AG04450 (cell line): ENCODE measurements around the gene SCUBE3. TPM values are rescaled to one million over a fixed set of nuclear protein-coding genes. Genes with fewer than 3 reads are reported as not detected.
A peak's percentile ranks its signal among the peaks of the same experiment; 100 is the strongest.

Experiments
- CTCF ChIA-PET: fragments of 300-600, 350-600 bp; formaldehyde crosslinking; extraction: SDS; loops from one replicate; lab custom pipeline; 2022; ENCODE audit warnings: antibody characterized with exemption, inconsistent platforms; lab: Charles Lee
- POLR2A ChIA-PET: fragments of 350-600 bp; formaldehyde crosslinking; extraction: SDS; loops from one replicate; lab custom pipeline; 2021; ENCODE audit warnings: antibody characterized with exemption, inconsistent platforms; lab: Yijun Ruan, JAX
- DNase-seq: peaks from one replicate; pipeline ENCODE4 v3.0.0-alpha.2; 2011; ENCODE audit warnings: low read depth, low spot score
- H3K27ac ChIP-seq: one replicate; pipeline ENCODE4 v1.5.1; 2012; ENCODE audit warnings: low read depth, low read length, control low read depth
- H3K27me3 ChIP-seq: one replicate; pipeline ENCODE4 v1.6.0; 2012; ENCODE audit warnings: low read length; ENCODE audit not compliant: control insufficient read depth, insufficient read depth
- H3K4me3 ChIP-seq: 2 replicates; pipeline ENCODE4 v1.5.1; 2011; ENCODE audit warnings: mild to moderate bottlenecking, low read depth, low read length, control low read depth
- H3K9me3 ChIP-seq: 2 replicates; pipeline ENCODE4 v1.5.1; 2012; ENCODE audit warnings: low read length; ENCODE audit not compliant: control insufficient read depth, insufficient read depth
- polyA plus RNA-seq: library from polyadenylated mRNA; depleted of rRNA; stranded (reverse); fragments of >200 nt; gene quantifications from 2 replicates; pipeline ENCODE4 v1.2.3, GENCODE V29; 2011
- TF ChIP-seq, protein P1 (sequence below): IDR thresholded peaks from 2 replicates; pipeline ENCODE4 v1.5.1; 2011; ENCODE audit warnings: low read depth, low read length, control low read depth, inconsistent platforms

SCUBE3 gene
- polyA plus RNA-seq, 1 experiment = 6.7 TPM

DNA sequence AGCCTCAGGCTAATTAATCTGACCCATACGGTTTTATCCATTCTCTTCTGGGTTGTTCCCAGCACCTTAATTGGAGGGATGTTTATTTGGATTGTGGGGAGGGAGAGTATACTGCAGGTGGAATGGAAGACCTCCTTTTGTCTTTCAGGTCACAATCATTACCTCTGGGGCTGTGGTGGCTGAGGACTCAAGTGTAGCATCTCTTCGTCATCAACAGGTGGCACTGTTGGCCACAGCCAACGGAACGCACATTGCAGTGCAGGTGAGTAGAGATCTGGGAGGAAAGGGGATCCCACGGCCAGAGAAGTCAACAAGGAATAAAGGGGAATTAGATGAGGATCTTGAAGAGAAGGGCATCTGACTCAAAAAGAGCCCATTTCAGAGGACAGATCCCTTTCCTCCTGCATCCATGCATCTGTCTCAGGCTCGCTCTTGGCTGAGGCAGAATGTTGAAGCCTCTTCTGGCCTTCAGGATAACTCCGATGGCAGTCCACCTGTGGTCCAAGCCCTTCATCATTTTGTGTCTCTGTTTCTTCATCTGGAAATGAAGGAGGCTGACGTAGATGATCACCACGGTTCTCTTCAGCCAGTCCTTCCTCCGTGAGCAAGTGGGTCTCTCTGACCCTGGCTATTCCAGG lies 80.7 kb downstream of the SCUBE3 start:
- TF ChIP-seq, protein P1, sequence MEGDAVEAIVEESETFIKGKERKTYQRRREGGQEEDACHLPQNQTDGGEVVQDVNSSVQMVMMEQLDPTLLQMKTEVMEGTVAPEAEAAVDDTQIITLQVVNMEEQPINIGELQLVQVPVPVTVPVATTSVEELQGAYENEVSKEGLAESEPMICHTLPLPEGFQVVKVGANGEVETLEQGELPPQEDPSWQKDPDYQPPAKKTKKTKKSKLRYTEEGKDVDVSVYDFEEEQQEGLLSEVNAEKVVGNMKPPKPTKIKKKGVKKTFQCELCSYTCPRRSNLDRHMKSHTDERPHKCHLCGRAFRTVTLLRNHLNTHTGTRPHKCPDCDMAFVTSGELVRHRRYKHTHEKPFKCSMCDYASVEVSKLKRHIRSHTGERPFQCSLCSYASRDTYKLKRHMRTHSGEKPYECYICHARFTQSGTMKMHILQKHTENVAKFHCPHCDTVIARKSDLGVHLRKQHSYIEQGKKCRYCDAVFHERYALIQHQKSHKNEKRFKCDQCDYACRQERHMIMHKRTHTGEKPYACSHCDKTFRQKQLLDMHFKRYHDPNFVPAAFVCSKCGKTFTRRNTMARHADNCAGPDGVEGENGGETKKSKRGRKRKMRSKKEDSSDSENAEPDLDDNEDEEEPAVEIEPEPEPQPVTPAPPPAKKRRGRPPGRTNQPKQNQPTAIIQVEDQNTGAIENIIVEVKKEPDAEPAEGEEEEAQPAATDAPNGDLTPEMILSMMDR = peak; percentile 67
- ChIA-PET POLR2A (interaction anchor here (0.6 kb wide), 1 partner anchor 15 kb away, joined by 3 read pairs; no protein-coding TSS in a partner anchor), CTCF (interaction anchor here (0.6 to 1.2 kb wide), 9 partner anchors 8 to 156 kb away, joined by 3 to 5 read pairs (median 3); no protein-coding TSS in a partner anchor)
- no peak overlapping the region for H3K27ac ChIP-seq
- H3K9me3 ChIP-seq = no peaks in the 10 kb centered on the region
- no peak for DNase-seq
- H3K4me3 ChIP-seq = no peak overlapping the region
- H3K27me3 ChIP-seq = no peaks in the 10 kb centered on the region

DNA sequence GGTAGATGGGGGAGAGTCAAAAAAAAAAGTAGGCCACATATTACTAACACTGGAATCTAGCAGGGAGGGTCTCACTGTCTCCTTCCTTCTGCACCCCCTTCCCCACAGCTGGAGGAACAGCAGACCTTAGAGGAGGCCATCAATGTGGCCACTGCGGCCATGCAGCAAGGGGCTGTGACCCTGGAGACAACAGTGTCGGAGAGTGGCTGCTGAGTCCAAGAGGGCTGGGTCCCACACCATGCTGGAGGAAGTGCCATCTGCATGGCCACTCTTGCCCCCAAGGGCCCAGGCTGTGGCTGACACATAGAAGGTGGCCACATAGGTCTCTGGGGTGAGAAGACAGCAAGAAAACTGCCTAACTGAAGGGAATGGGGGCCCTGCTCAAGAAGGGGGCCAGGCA lies 81.3 kb downstream of the SCUBE3 start:
- TF ChIP-seq, protein P1 = no peak
- CTCF ChIA-PET = interaction anchor here (3.3 kb wide), 1 partner anchor 33 kb away, joined by 25 read pairs; no protein-coding TSS in a partner anchor
- no peak overlapping the region for H3K27ac ChIP-seq
- POLR2A ChIA-PET = no interaction called here
- DNase-seq = no peak
- H3K4me3 ChIP-seq = no peak overlapping the region
- no peaks in the 10 kb centered on the region for H3K9me3 ChIP-seq
- no peaks in the 10 kb centered on the region for H3K27me3 ChIP-seq

DNA sequence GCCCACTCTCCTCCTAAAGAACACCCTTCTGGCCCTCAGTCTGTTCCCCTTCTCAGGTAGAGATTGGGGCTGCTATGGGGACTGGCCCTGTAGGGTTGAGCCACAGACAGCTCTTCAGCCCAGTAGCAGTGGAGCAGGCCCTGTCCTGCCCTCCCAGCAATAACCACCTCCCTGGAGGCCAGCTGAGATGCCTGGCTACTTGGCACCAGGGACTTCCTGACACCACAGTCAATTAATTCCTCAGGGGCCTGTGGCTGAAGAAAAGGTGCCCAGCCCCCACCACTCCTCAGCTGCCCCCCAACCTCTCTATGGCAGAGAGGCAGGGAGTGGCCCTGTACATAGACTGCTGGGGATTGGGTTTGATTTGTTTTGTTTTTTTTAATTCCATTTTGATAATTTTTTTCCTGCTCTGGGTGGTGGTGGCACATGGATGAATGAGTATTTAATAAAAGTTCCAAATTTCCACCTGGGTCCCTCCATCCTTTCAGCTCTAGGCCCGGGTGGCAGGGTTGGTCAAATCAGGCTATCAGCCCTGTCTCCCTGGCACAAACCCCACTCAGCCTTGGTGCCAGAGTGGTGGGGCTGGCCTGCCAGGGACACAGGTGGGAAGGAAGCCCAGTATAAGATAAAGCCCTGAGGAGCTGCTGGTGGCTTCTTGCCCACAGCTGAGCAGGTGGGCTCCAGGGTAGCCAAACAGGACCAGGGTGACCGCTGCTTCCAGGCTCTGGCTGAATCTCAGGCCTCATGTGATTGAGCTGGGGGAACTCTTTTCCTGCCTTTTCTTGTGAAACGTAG lies 82.0 kb downstream of the SCUBE3 start:
- ChIA-PET POLR2A (interaction anchor here (0.6 kb wide), 1 partner anchor 177 kb away, joined by 3 read pairs; no protein-coding TSS in a partner anchor), CTCF (interaction anchor here (1.0 to 3.3 kb wide), 3 partner anchors 32 to 173 kb away, joined by 3 to 25 read pairs (median 3); partner anchors contain the start of genes PPARD and RPL10A)
- Histone ChIP-seq H3K4me3 (no peak overlapping the region), H3K27me3 (no peaks in the 10 kb centered on the region), H3K9me3 (no peaks in the 10 kb centered on the region), H3K27ac (no peak overlapping the region)
- no peak for DNase-seq
- TF ChIP-seq, protein P1 = no peak

DNA sequence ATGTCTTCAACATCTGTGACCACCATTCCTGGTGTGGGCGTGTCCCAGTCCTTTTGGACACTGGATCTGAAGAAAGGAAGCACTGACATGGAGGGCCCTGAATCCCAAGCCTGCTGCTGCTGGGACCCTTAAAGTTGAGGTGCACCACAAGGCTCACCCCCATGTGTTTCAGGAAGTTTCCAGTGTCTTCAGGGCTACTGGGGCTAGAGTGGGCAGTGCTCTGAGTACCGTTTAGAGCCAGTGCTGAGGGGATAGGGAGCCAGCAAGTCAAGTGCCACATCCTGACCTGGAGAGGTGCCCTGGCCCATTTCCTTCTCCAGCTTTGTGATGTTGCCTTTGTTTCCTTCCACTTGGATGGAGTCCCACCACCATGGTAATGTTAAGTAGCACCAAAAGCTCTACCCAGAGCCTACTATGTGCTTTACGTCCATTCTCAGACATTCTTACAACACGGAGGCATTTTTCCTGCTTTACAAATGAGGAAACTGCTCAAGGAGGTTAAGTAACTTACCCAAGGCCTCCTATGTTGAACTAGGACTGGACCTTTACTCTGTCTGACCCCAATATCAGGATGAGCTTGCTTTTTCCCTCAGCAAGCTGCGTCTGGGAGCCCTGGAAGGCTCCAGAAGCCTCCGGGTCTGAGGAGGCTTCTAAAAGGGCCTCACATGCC lies 83.3 kb downstream of the SCUBE3 start:
- ChIA-PET CTCF (interaction anchor here (0.6 to 3.3 kb wide), 8 partner anchors 29 to 171 kb away, joined by 3 to 25 read pairs (median 3); partner anchors contain the start of genes FANCE, PPARD and RPL10A), POLR2A (interaction anchor here (0.6 kb wide), 1 partner anchor 174 kb away, joined by 3 read pairs; no protein-coding TSS in a partner anchor)
- Histone ChIP-seq H3K27me3 (no peaks in the 10 kb centered on the region), H3K9me3 (no peaks in the 10 kb centered on the region), H3K4me3 (no peak overlapping the region), H3K27ac (no peak overlapping the region)
- DNase-seq = no peak
- TF ChIP-seq, protein P1 = no peak
